RWPE2 (cell line): ENCODE results near the gene COTL1.
A peak's percentile ranks its signal among the peaks of the same experiment; 100 is the strongest.

Experiments
- ATAC-seq: fragments of 200-7000 bp; cut with Tn5 transposase; 3 replicates; pipeline ENCODE4 v1.9.1; 2021; ENCODE audit warnings: low read depth
- DNase-seq: peaks from one replicate; pipeline ENCODE4 v3.0.0-alpha.2; 2020; ENCODE audit warnings: low spot score
- H3K27ac ChIP-seq: fragments of 450-650 bp; 2 replicates; pipeline ENCODE4 v1.5.1; 2017; ENCODE audit warnings: mild to moderate bottlenecking; ENCODE audit not compliant: poor library complexity, severe bottlenecking
- H3K27me3 ChIP-seq: fragments of 250-450 bp; sonication (Bioruptor Pico); 2 replicates; pipeline ENCODE4 v1.5.1; 2021; ENCODE audit warnings: mild to moderate bottlenecking, moderate library complexity; ENCODE audit not compliant: insufficient read depth, poor library complexity, severe bottlenecking
- H3K36me3 ChIP-seq: fragments of 250-450 bp; sonication (Bioruptor Pico); 2 replicates; pipeline ENCODE4 v1.5.1; 2020; ENCODE audit warnings: low read depth, mild to moderate bottlenecking, moderate library complexity
- H3K4me1 ChIP-seq: fragments of 250-450 bp; sonication (Bioruptor Pico); 2 replicates; pipeline ENCODE4 v1.5.1; 2021; ENCODE audit warnings: mild to moderate bottlenecking, moderate library complexity; ENCODE audit not compliant: insufficient read depth, poor library complexity, severe bottlenecking
- H3K4me3 ChIP-seq: fragments of 250-450 bp; sonication (Bioruptor Pico); 2 replicates; pipeline ENCODE4 v1.5.1; 2021; ENCODE audit warnings: mild to moderate bottlenecking, moderate library complexity; ENCODE audit not compliant: severe bottlenecking
- H3K9me3 ChIP-seq: fragments of 250-450 bp; sonication (Bioruptor Pico); 2 replicates; pipeline ENCODE4 v1.5.1; 2021; ENCODE audit warnings: mild to moderate bottlenecking, moderate library complexity; ENCODE audit not compliant: severe bottlenecking
- TF ChIP-seq, protein P1 (sequence below): fragments of 450-650 bp; IDR thresholded peaks from one replicate; pipeline ENCODE4 v1.5.1; 2017; ENCODE audit warnings: mild to moderate bottlenecking, moderate library complexity; ENCODE audit not compliant: poor library complexity, severe bottlenecking

Gene COTL1

DNA sequence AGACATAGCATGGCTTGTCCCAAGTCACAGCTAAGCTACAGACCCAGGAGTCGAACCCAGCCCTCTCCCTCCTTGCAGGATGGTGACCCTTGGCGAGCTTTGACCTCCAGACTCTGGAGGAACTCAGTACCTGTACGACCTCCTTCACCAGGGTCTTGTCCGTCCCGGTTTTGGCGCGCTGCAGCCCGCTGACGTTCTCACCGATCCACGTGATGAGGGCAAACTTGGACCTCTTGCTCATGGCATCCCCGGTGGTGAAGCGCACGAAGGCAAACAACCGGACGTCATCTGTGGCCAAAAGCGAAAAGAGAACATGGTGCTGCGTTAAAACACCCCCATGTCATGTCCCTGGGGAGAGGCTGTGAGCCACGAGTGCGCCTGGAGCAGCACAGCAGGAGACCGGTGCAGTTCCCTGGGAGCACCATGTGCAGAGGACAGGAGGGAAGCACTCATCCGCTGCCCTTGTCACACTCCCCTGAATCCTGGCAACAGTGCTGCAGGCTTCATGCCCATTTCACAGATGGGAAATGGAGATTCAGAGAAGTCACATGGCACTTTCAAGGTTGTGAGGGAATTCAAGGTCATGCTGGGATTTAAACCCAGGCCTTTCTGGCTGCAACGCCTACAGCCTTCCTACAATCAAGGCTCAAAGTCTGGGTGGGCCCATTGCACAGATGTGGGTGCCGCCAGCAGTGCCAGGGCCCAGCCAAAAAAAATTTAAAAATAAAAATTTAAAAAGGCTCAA, 27.7 kb downstream of the COTL1 start:
- peaks cover 78% of the 10 kb centered on the region for H3K36me3 ChIP-seq
- H3K27me3 ChIP-seq: no peaks in the 10 kb centered on the region
- no peak overlapping the region for H3K27ac ChIP-seq
- no peak for DNase-seq
- ATAC-seq: no peak
- H3K9me3 ChIP-seq: no peaks in the 10 kb centered on the region
- no peak overlapping the region for H3K4me3 ChIP-seq
- no peaks in the 10 kb centered on the region for H3K4me1 ChIP-seq
- TF ChIP-seq, protein P1, sequence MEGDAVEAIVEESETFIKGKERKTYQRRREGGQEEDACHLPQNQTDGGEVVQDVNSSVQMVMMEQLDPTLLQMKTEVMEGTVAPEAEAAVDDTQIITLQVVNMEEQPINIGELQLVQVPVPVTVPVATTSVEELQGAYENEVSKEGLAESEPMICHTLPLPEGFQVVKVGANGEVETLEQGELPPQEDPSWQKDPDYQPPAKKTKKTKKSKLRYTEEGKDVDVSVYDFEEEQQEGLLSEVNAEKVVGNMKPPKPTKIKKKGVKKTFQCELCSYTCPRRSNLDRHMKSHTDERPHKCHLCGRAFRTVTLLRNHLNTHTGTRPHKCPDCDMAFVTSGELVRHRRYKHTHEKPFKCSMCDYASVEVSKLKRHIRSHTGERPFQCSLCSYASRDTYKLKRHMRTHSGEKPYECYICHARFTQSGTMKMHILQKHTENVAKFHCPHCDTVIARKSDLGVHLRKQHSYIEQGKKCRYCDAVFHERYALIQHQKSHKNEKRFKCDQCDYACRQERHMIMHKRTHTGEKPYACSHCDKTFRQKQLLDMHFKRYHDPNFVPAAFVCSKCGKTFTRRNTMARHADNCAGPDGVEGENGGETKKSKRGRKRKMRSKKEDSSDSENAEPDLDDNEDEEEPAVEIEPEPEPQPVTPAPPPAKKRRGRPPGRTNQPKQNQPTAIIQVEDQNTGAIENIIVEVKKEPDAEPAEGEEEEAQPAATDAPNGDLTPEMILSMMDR: no peak

DNA sequence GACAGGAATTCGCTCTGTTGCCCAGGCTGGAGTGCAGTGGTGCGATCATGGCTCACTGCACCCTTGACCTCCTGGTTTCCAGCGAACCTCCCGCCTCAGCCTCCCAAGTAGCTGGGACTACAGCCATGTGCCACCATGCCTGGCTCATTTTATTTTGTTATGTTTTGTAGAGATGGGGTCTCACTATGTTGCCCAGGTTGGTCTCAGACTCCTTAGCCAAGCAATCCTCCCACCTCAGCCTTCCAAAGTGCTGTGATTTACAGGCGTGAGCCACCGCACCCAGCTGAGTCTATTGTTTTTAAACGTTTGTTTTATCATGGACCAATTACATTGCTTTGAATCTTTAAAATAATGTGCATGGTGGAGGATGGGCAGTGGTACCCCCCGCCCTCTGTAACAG, 28.9 kb downstream of the COTL1 start:
- Histone ChIP-seq H3K27ac (no peak overlapping the region), H3K4me3 (no peak overlapping the region), H3K4me1 (no peaks in the 10 kb centered on the region), H3K36me3 (peaks cover 77% of the 10 kb centered on the region), H3K27me3 (no peaks in the 10 kb centered on the region), H3K9me3 (no peaks in the 10 kb centered on the region)
- DNase-seq (no peak), ATAC-seq (no peak)
- TF ChIP-seq, protein P1: no peak

DNA sequence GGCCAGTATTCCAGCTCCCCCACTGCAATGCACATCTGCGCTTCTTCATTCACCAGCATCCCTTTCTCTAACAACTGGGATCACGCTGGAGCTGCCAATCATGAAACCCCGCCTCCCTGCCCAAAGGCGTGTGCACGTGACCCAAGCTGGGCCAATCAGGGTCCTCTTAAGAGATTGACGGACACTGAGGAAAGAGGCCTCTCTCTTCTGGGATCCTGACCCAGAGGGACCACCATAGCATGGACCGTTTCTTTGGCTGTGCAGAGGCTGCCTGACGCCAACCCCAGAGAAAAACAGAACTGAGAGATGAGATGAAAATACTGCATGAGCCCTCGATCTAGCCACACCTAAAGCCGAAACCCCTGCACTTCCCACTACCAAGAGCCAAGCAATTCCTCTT, 32.0 kb downstream of the COTL1 start:
- ATAC-seq (0 out of 3 replicates have a peak, but pooled peaks have one; percentile 33), DNase-seq (no peak)
- Histone ChIP-seq H3K4me1 (no peaks in the 10 kb centered on the region), H3K9me3 (no peaks in the 10 kb centered on the region), H3K4me3 (no peak overlapping the region), H3K27me3 (no peaks in the 10 kb centered on the region), H3K36me3 (peaks cover 95% of the 10 kb centered on the region), H3K27ac (no peak overlapping the region)
- TF ChIP-seq, protein P1: no peak

DNA sequence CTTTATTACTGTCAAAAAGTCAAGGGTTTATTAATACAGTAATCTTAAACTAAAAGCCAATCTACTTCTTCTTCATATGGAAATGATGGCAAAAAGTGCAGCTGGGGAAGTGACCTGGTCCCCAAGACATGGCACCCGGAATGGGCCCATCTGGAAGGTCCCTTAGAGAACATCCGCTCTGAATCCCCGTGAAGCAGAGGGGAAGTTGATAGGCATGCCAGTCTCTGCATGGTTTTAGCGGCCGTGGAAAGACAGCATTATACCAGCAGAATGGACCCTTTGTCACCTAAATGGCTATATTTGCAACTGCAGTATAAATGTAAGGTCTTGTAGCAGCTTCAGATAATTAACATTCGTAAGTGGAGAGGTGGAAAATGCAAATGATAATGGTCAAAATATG, 32.4 kb downstream of the COTL1 start:
- no peak overlapping the region for H3K27ac ChIP-seq
- no peak overlapping the region for H3K4me3 ChIP-seq
- H3K27me3 ChIP-seq: no peaks in the 10 kb centered on the region
- no peaks in the 10 kb centered on the region for H3K4me1 ChIP-seq
- no peaks in the 10 kb centered on the region for H3K9me3 ChIP-seq
- peaks cover 95% of the 10 kb centered on the region for H3K36me3 ChIP-seq
- DNase-seq (no peak), ATAC-seq (no peak)
- TF ChIP-seq, protein P1: no peak

DNA sequence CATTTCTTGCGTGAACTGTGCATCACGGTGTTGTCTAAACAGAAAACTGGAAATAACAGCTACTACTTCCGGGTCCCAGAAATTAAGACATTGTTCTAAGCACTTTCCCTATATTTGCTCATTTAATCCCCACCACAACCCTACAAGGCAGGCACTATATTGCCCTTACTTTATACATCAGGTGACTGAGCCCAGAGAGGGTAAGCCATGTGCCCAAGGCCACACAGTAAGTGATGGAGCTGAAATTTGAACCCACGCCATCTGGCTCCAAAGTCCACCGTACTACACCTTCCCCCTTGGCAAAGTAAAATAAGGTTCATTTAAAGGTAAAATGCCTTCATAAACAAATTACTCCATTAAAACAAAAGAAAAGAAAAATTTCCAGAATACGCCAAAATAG, 33.2 kb downstream of the COTL1 start:
- H3K4me1 ChIP-seq: no peaks in the 10 kb centered on the region
- H3K4me3 ChIP-seq: no peak overlapping the region
- peaks cover 94% of the 10 kb centered on the region for H3K36me3 ChIP-seq
- no peaks in the 10 kb centered on the region for H3K9me3 ChIP-seq
- ATAC-seq (no peak), DNase-seq (no peak)
- no peak overlapping the region for H3K27ac ChIP-seq
- H3K27me3 ChIP-seq: no peaks in the 10 kb centered on the region
- TF ChIP-seq, protein P1: no peak
